H1 (cell line): ENCODE results near the gene SMARCE1. TPM values are rescaled to one million over a fixed set of nuclear protein-coding genes. Genes with fewer than 3 reads are reported as not detected.

ENCODE experiments used
- CREB1 ChIP-seq: IDR thresholded peaks from 2 replicates; pipeline ENCODE4 v1.6.1; 2012; ENCODE audit warnings: inconsistent platforms
- GABPA ChIP-seq: IDR thresholded peaks from 2 replicates; pipeline ENCODE4 v1.6.1; 2011; ENCODE audit warnings: mild to moderate bottlenecking, low read length, moderate library complexity, borderline replicate concordance; ENCODE audit not compliant: insufficient read depth
- polyA plus RNA-seq, 7 experiments: library from polyadenylated mRNA; depleted of rRNA in 3 of 7; stranded (reverse) in 5 of 7; unstranded in 2 of 7; fragments of >200 nt in 5 of 7; fragments of 200-250 nt in 2 of 7; gene quantifications; 1 replicate in 5 of 7; 2 replicates in 1 of 7; 4 replicates in 1 of 7; pipeline versions ENCODE4 v1.2.1 to v1.2.3, GENCODE V29; 2011 to 2013; ENCODE audit warnings: missing spikeins in 2 of 7, mixed read lengths in 2 of 7
- total RNA-seq: library from RNA; stranded (reverse); fragmentation: NEBNext Ultra II Directional; extraction: Animal tissue kit (Norgen Biotek cat#: 25700); gene quantifications from 2 replicates; pipeline ENCODE4 v1.2.1, GENCODE V29; 2021
- TF ChIP-seq, protein P1 (sequence below): fragments of 300-600 bp; sonication (generic); IDR thresholded peaks from 2 replicates; pipeline ENCODE4 v1.7.1; 2012; ENCODE audit warnings: low read length, moderate library complexity, mild to moderate bottlenecking, inconsistent platforms; ENCODE audit not compliant: insufficient replicate concordance

SMARCE1 gene
- total and polyA plus RNA-seq, 2 of the 8 experiments (the other 6 are each of a cell fraction or from before 2014, with no cell fraction given), result 30.7 to 131 TPM

DNA sequence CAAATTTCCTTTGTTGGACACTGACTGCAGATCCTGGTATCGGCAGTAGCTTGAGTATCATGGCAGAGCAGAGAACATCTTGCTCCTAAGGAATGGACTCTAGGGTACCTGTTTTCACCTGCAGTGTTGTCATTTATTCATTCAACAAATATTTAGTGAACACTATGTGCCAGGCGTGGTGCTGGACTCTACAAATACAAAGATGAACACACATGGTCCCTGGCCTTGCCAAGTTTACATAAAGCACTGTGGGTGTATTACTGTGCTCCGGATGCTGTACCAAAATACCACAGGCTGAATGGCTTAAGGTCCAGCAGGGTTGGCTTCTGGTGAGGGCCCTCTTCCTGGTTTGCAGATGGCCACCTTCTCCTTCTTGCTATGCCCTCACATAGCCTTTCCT is 68.1 kb downstream of the SMARCE1 start (continued):
- TF ChIP-seq, protein P1, sequence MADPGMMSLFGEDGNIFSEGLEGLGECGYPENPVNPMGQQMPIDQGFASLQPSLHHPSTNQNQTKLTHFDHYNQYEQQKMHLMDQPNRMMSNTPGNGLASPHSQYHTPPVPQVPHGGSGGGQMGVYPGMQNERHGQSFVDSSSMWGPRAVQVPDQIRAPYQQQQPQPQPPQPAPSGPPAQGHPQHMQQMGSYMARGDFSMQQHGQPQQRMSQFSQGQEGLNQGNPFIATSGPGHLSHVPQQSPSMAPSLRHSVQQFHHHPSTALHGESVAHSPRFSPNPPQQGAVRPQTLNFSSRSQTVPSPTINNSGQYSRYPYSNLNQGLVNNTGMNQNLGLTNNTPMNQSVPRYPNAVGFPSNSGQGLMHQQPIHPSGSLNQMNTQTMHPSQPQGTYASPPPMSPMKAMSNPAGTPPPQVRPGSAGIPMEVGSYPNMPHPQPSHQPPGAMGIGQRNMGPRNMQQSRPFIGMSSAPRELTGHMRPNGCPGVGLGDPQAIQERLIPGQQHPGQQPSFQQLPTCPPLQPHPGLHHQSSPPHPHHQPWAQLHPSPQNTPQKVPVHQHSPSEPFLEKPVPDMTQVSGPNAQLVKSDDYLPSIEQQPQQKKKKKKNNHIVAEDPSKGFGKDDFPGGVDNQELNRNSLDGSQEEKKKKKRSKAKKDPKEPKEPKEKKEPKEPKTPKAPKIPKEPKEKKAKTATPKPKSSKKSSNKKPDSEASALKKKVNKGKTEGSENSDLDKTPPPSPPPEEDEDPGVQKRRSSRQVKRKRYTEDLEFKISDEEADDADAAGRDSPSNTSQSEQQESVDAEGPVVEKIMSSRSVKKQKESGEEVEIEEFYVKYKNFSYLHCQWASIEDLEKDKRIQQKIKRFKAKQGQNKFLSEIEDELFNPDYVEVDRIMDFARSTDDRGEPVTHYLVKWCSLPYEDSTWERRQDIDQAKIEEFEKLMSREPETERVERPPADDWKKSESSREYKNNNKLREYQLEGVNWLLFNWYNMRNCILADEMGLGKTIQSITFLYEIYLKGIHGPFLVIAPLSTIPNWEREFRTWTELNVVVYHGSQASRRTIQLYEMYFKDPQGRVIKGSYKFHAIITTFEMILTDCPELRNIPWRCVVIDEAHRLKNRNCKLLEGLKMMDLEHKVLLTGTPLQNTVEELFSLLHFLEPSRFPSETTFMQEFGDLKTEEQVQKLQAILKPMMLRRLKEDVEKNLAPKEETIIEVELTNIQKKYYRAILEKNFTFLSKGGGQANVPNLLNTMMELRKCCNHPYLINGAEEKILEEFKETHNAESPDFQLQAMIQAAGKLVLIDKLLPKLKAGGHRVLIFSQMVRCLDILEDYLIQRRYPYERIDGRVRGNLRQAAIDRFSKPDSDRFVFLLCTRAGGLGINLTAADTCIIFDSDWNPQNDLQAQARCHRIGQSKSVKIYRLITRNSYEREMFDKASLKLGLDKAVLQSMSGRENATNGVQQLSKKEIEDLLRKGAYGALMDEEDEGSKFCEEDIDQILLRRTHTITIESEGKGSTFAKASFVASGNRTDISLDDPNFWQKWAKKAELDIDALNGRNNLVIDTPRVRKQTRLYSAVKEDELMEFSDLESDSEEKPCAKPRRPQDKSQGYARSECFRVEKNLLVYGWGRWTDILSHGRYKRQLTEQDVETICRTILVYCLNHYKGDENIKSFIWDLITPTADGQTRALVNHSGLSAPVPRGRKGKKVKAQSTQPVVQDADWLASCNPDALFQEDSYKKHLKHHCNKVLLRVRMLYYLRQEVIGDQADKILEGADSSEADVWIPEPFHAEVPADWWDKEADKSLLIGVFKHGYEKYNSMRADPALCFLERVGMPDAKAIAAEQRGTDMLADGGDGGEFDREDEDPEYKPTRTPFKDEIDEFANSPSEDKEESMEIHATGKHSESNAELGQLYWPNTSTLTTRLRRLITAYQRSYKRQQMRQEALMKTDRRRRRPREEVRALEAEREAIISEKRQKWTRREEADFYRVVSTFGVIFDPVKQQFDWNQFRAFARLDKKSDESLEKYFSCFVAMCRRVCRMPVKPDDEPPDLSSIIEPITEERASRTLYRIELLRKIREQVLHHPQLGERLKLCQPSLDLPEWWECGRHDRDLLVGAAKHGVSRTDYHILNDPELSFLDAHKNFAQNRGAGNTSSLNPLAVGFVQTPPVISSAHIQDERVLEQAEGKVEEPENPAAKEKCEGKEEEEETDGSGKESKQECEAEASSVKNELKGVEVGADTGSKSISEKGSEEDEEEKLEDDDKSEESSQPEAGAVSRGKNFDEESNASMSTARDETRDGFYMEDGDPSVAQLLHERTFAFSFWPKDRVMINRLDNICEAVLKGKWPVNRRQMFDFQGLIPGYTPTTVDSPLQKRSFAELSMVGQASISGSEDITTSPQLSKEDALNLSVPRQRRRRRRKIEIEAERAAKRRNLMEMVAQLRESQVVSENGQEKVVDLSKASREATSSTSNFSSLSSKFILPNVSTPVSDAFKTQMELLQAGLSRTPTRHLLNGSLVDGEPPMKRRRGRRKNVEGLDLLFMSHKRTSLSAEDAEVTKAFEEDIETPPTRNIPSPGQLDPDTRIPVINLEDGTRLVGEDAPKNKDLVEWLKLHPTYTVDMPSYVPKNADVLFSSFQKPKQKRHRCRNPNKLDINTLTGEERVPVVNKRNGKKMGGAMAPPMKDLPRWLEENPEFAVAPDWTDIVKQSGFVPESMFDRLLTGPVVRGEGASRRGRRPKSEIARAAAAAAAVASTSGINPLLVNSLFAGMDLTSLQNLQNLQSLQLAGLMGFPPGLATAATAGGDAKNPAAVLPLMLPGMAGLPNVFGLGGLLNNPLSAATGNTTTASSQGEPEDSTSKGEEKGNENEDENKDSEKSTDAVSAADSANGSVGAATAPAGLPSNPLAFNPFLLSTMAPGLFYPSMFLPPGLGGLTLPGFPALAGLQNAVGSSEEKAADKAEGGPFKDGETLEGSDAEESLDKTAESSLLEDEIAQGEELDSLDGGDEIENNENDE, result no peak
- TF ChIP-seq GABPA, result no peak
- TF ChIP-seq CREB1, result no peak
